Activated CD4-positive, alpha-beta T cell treated with anti-CD3 and anti-CD28 coated beads, Interleukin-2, amount 10 ng/mL, durations not matched to agents 24 days and 14 days (primary cell): Measurements from ENCODE around the gene DYSF. TPM values are rescaled to one million over a fixed set of nuclear protein-coding genes. Genes with fewer than 3 reads are reported as not detected.

Experiments
- DNase-seq: peaks from one replicate; pipeline ENCODE4 v3.0.0; 2022
- H3K27ac Mint-ChIP-seq: one replicate; pipeline ENCODE4 v1.8.0; 2022; ENCODE audit warnings: mild to moderate bottlenecking, mixed read lengths
- H3K27me3 Mint-ChIP-seq: one replicate; pipeline ENCODE4 v1.8.0; 2022; ENCODE audit warnings: mixed read lengths
- H3K36me3 Mint-ChIP-seq: one replicate; pipeline ENCODE4 v1.8.0; 2022; ENCODE audit warnings: low read depth, mild to moderate bottlenecking, mixed read lengths
- H3K4me1 Mint-ChIP-seq: one replicate; pipeline ENCODE4 v1.8.0; 2021; ENCODE audit warnings: mixed read lengths
- H3K4me3 Mint-ChIP-seq: one replicate; pipeline ENCODE4 v1.8.0; 2022; ENCODE audit warnings: mild to moderate bottlenecking, moderate library complexity, mixed read lengths
- H3K9me3 Mint-ChIP-seq: one replicate; pipeline ENCODE4 v1.8.0; 2021; ENCODE audit warnings: mixed read lengths
- intact Hi-C: fragments of 100-400 bp; cut with micrococcal nuclease; formaldehyde crosslinking; loops from one replicate; pipeline ENCODE4 v1.15.1; 2023
- total RNA-seq: library from RNA; stranded (reverse); gene quantifications from 2 replicates; pipeline ENCODE4 v1.2.3, GENCODE V29; 2022

The DYSF gene
- total RNA-seq, 1 donor from 2014 or later, result not detected

DNA sequence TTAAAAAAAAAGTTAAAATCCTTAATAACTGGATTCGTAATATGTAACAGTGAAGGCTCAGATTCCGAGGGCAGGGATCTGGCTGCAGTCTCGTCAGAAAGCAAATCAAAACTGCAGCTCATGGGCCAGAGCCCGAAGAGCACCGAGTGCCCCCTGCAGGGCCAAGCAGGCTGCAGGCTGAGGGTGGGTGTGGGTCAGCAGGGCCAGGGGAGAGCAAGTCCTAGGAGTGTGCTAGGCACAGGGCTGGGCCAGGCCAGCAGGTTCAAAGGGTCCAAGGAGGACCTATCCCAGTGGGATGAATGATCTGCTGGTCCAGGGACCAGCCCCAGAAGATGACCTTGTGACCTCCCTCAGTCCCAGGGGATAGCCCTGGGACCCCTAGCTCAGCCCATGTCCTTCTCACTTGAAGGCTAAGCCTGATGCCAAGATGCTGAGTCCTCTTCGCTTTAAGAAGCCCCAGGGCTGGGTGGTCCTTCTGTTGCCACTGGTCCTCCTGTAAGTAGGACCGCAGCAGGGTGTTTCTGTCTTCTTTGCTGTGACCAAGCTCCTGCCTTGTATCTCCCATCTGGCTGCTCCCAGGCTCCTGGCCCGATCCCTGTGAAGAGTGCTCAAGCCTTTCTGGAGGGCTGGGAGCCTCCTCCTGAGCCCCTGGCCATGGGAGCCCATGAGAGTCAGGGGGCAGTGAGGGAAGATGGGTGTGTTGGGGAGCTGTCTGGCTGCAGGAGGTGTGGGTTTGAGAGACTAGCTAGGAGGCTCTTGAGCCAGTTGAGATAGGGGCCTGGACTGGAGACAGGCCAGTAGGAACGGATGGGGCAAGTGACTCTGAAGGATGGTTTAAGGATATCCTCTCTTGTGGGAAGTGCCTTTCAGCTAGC lies 150.7 kb downstream of the DYSF start:
- no peaks in the 10 kb centered on the region for H3K36me3 Mint-ChIP-seq
- peaks cover 11% of the 10 kb centered on the region for H3K27me3 Mint-ChIP-seq
- no peaks in the 10 kb centered on the region for H3K9me3 Mint-ChIP-seq
- no peak for DNase-seq
- H3K4me1 Mint-ChIP-seq, result peaks cover 20% of the 10 kb centered on the region
- H3K27ac Mint-ChIP-seq, result no peak overlapping the region
- H3K4me3 Mint-ChIP-seq, result peak overlapping the region; percentile 9
- intact Hi-C loops, result no loop called here

DNA sequence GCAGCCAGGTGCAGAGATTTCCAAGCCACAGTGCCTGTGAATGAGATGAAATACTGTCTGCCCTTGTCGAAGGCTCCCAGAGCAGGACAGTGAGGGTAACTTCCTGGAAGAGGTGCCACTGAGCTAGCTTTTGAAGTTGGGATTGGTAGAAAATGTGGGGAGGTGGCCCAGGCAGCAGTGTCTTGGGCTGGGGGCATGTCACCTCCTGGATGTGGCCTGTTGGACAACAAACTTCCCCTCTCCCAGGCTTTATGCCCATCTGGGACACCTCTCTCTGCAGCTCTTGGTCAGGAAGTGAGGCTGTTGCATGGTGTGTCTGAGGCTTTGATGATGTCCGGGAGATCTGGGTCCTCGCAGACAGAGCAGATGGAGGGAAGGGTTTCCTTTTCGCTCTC lies 151.4 kb downstream of the DYSF start:
- DNase-seq, result no peak
- peak overlapping the region; percentile 9 for H3K4me3 Mint-ChIP-seq
- peaks cover 11% of the 10 kb centered on the region for H3K27me3 Mint-ChIP-seq
- no peaks in the 10 kb centered on the region for H3K36me3 Mint-ChIP-seq
- H3K27ac Mint-ChIP-seq, result no peak overlapping the region
- H3K9me3 Mint-ChIP-seq, result no peaks in the 10 kb centered on the region
- intact Hi-C loops, result no loop called here
- H3K4me1 Mint-ChIP-seq, result peaks cover 20% of the 10 kb centered on the region

DNA sequence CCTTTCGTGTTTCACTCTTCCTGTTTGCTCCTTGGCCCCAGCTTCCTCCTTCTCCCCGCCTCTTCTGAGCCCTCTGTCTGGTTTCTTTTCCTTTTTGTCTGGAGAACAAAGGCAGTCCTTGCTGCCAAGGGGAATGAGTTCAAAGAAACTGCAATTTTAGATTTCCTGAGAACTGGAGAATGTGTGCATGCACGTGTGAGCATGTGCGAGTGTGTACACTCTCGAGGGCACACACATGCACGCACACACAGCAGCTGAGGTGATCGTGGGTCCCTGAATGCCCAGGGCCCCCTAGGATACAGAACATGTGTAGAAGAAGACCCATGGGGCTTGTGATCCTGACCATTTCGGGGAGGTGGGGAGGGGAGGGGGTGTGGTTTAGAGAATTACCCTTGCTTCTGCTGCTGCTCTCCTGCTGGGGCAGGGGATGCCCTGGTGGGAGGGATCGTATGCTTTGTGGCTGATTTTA lies 151.8 kb downstream of the DYSF start:
- H3K4me1 Mint-ChIP-seq, result peaks cover 20% of the 10 kb centered on the region
- H3K27ac Mint-ChIP-seq, result no peak overlapping the region
- intact Hi-C loops, result no loop called here
- no peak for DNase-seq
- H3K36me3 Mint-ChIP-seq, result no peaks in the 10 kb centered on the region
- H3K27me3 Mint-ChIP-seq, result peaks cover 11% of the 10 kb centered on the region
- H3K4me3 Mint-ChIP-seq, result peak overlapping the region; percentile 9
- H3K9me3 Mint-ChIP-seq, result no peaks in the 10 kb centered on the region

DNA sequence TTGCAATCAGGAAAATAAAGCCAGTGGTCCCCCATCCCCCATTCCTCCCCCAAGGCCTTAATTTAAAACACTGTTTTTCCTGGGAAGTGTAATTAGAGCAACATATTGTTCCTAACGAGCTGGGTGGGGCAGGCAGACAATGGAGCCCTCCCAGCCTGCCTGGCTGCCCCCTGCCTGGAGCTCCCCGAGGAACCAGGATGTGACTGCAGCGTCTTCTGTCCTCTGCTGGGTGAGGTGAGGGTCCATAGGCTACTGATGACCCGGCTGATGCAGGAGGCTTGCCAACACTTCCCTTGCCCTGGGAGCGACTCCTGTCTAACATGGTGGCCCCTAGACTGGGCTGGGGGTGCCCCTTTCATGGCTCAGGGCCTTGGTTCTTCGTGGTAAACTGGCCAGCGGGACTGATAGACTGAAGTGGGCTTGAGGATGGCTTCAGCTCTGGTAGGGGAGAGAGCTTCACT lies 152.4 kb downstream of the DYSF start:
- no peaks in the 10 kb centered on the region for H3K9me3 Mint-ChIP-seq
- peaks cover 20% of the 10 kb centered on the region for H3K4me1 Mint-ChIP-seq
- no peaks in the 10 kb centered on the region for H3K36me3 Mint-ChIP-seq
- no peak overlapping the region for H3K27ac Mint-ChIP-seq
- no peak for DNase-seq
- no peak overlapping the region for H3K4me3 Mint-ChIP-seq
- intact Hi-C loops, result no loop called here
- peaks cover 11% of the 10 kb centered on the region for H3K27me3 Mint-ChIP-seq

DNA sequence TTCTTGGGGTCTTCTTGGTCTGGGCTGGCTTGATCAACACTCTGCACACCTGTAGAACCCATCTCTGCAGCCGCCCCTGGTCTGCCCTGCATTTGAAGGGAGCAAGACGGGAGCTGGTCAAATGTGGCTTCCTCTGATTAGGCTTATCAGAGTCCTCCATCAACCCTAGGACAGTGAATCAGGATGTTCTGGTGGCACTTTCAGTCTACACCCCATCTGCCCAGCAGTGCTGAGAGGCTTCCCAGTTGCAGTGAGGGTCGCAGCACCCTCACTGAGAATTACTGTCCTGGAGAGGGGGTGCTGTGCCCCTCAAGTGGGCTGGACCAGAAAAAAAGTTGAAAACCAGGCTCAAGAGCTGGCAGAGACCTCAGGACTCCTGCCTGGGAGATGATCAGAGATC lies 152.9 kb downstream of the DYSF start:
- DNase-seq, result no peak
- Mint-ChIP-seq H3K27ac (no peak overlapping the region), H3K4me3 (no peak overlapping the region), H3K4me1 (peaks cover 20% of the 10 kb centered on the region), H3K9me3 (no peaks in the 10 kb centered on the region), H3K36me3 (no peaks in the 10 kb centered on the region), H3K27me3 (peaks cover 11% of the 10 kb centered on the region)
- intact Hi-C loops, result no loop called here

DNA sequence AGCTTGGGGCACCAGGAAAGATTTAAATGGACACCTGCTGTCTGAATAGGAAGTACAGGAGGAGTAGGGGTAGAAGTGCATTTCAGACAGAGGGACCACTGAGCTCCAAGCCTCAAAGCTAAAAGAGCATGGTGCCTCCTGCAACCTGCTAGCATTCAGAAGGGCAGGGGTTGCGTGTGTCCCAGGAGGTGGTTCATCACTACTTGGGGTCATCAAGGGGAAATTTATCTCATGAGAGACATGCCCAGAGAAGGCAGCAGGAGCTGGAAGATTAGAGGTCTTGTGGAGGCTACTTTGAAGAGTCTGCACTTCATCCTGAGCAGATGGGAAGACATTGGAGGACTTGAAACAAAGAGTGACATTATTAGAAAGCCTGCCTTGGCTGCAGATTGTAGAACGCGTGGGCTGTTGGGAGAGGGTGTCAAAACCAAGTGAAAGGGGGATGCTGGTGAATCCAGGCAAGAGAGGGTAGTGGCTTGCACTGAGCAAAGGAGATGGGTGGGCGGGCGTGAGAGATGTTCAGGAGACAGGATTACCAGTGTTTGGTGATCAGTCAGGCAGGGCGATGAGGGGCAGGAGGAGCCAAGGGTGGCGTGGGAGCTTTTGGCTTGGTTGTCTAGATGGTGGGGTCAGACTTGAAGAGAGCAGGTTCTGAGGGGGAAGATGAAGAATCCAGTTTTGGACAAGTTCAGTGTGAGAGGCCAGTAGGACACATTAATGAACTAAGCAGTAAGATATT lies 154.0 kb downstream of the DYSF start:
- Mint-ChIP-seq H3K27ac (no peak overlapping the region), H3K9me3 (no peaks in the 10 kb centered on the region), H3K36me3 (no peaks in the 10 kb centered on the region), H3K27me3 (peaks cover 10% of the 10 kb centered on the region), H3K4me3 (no peak overlapping the region), H3K4me1 (peaks cover 19% of the 10 kb centered on the region)
- no peak for DNase-seq
- intact Hi-C loops, result no loop called here

DNA sequence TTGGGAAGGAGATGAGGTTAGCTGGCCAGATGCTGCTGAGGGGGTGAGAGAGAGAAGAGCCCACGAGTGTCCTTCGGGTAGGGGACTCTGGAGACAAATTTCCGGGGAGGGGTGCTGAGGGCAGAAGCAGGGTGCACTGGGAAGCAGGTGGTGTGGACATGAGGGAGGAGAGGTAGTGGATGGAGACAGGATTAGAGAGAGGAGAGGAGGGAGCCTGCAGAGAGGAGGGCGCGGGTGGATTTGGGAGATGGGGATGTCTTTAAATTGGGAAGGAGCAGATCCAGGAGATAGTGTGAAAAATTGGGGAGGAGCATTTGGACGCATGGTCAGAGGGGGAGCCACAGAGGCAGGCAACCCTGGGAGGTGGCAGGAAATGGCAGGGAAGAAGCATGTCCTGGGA lies 154.7 kb downstream of the DYSF start:
- H3K27ac Mint-ChIP-seq, result no peak overlapping the region
- H3K4me3 Mint-ChIP-seq, result no peak overlapping the region
- peaks cover 9% of the 10 kb centered on the region for H3K27me3 Mint-ChIP-seq
- H3K9me3 Mint-ChIP-seq, result no peaks in the 10 kb centered on the region
- no peak for DNase-seq
- intact Hi-C loops, result no loop called here
- H3K36me3 Mint-ChIP-seq, result no peaks in the 10 kb centered on the region
- H3K4me1 Mint-ChIP-seq, result peaks cover 17% of the 10 kb centered on the region

DNA sequence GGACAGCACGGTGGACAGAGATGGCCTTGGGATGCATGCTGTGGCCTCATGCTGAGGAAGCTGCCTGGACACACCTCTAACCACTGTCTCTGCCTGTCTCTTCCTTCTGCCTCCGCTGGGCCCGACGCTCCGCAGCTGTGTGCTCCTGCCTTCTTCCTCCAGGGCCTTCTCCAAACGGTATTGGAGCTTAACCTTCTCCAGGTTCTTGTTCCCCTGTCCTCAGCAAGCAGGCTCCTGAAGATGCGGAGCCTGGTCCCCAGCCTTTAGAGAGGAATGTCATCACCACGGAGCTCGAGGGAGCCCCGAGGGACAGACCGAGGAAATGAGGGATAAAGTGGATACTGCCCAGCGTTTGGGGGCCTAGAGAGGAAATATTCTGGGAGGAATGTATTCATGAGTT lies 155.1 kb downstream of the DYSF start:
- peaks cover 13% of the 10 kb centered on the region for H3K4me1 Mint-ChIP-seq
- H3K9me3 Mint-ChIP-seq, result no peaks in the 10 kb centered on the region
- H3K27ac Mint-ChIP-seq, result no peak overlapping the region
- H3K4me3 Mint-ChIP-seq, result no peak overlapping the region
- intact Hi-C loops, result no loop called here
- no peaks in the 10 kb centered on the region for H3K36me3 Mint-ChIP-seq
- H3K27me3 Mint-ChIP-seq, result peaks cover 9% of the 10 kb centered on the region
- DNase-seq, result no peak

DNA sequence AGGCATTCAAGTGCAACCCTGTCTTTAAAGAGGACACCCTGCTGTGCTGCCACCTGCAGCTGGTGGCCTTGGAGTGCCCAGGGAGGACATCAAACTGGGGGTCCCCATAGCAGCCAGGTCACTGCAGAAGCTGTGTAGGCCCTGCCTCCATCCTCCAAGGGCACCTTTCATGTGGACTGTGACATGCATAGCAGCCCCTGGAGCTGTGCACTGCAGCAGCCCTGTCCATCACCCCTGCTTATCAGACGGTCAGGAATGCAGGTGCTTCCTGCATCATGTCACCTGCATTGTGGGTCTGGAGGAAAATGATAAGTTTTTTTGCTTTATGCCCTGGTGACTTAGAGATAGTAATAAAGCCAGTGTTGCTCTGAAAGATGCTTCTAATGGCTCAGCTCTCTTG lies 155.7 kb downstream of the DYSF start:
- Mint-ChIP-seq H3K9me3 (no peaks in the 10 kb centered on the region), H3K36me3 (no peaks in the 10 kb centered on the region), H3K4me3 (no peak overlapping the region), H3K27me3 (peaks cover 9% of the 10 kb centered on the region), H3K4me1 (peaks cover 10% of the 10 kb centered on the region), H3K27ac (no peak overlapping the region)
- DNase-seq, result no peak
- intact Hi-C loops, result no loop called here

DNA sequence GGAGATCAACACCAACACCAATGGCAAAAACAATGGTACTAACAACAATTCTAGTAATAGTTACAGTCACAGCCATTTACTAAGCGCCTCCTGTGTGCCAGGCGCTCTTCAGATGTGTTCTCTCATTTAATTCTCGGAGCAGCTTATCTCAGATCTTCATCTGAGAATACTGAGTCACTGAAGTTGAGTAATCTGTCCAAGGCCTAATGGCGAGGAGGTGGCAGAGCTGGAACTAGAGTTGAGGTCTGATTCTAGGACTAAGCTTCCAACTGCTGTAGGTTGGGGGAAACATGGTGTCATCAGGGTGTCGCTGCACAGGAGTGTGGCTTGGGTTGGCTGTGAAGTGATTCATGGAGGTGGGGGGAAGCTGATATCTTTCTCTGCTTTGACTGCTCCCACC lies 156.1 kb downstream of the DYSF start:
- no peak for DNase-seq
- H3K27ac Mint-ChIP-seq, result no peak overlapping the region
- H3K4me1 Mint-ChIP-seq, result peaks cover 8% of the 10 kb centered on the region
- no peaks in the 10 kb centered on the region for H3K9me3 Mint-ChIP-seq
- peaks cover 9% of the 10 kb centered on the region for H3K27me3 Mint-ChIP-seq
- H3K4me3 Mint-ChIP-seq, result no peak overlapping the region
- intact Hi-C loops, result no loop called here
- no peaks in the 10 kb centered on the region for H3K36me3 Mint-ChIP-seq

DNA sequence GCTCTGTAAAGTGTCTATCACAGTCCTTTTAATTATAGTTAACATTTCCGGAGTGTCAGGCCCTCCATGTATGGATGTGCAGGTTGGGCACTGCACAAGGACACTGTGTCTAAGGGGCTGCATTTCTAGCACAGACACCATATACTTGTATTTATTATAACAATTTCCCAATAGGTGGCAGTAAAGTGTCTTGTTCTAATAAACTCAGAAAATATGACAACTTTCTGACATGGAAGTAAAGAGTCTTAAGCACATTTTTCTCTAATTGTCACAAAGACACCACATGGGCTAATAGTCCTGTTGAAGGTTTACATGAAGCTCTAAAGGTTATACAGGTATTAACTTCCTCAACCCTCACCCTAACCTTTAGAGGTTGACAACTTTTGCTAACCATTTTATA lies 156.6 kb downstream of the DYSF start:
- Mint-ChIP-seq H3K27ac (no peak overlapping the region), H3K4me3 (no peak overlapping the region), H3K36me3 (no peaks in the 10 kb centered on the region), H3K27me3 (peaks cover 6% of the 10 kb centered on the region), H3K4me1 (peaks cover 2% of the 10 kb centered on the region), H3K9me3 (no peaks in the 10 kb centered on the region)
- intact Hi-C loops, result no loop called here
- no peak for DNase-seq

DNA sequence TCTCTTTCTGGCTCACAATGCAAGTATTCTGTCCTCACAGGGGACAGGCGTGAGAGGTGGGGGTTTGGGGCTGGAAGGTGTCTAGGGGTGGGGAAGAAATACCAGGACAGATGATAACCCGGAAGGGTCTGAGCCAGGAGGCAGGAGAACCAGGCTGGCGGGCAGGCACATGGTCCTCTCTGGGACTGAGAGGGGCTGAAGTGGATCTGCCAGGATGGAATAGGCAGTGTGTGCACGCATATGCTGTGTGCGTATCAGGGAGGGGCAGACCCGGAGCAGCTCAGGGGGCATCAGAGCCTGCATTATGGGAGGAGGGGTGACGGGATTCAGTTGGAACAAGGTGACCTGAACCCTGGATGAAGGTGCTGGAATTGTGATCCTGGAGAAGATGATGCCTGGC lies 157.3 kb downstream of the DYSF start:
- Mint-ChIP-seq H3K27ac (no peak overlapping the region), H3K4me3 (no peak overlapping the region), H3K9me3 (no peaks in the 10 kb centered on the region), H3K36me3 (no peaks in the 10 kb centered on the region), H3K4me1 (no peaks in the 10 kb centered on the region), H3K27me3 (peaks cover 3% of the 10 kb centered on the region)
- no peak for DNase-seq
- intact Hi-C loops, result no loop called here

DNA sequence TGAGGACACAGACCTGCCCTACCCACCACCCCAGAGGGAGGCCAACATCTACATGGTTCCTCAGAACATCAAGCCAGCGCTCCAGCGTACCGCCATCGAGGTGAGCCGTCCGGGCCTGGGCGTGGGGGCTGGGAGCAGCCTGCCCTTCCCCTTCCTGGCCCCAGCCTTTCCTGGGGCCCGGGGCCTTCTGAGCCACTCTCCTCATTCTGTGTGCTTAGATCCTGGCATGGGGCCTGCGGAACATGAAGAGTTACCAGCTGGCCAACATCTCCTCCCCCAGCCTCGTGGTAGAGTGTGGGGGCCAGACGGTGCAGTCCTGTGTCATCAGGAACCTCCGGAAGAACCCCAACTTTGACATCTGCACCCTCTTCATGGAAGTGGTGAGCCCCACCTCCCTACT lies 157.9 kb downstream of the DYSF start:
- H3K36me3 Mint-ChIP-seq, result no peaks in the 10 kb centered on the region
- intact Hi-C loops, result no loop called here
- H3K27ac Mint-ChIP-seq, result no peak overlapping the region
- no peaks in the 10 kb centered on the region for H3K9me3 Mint-ChIP-seq
- no peaks in the 10 kb centered on the region for H3K4me1 Mint-ChIP-seq
- H3K4me3 Mint-ChIP-seq, result no peak overlapping the region
- DNase-seq, result no peak
- peaks cover 1% of the 10 kb centered on the region for H3K27me3 Mint-ChIP-seq

DNA sequence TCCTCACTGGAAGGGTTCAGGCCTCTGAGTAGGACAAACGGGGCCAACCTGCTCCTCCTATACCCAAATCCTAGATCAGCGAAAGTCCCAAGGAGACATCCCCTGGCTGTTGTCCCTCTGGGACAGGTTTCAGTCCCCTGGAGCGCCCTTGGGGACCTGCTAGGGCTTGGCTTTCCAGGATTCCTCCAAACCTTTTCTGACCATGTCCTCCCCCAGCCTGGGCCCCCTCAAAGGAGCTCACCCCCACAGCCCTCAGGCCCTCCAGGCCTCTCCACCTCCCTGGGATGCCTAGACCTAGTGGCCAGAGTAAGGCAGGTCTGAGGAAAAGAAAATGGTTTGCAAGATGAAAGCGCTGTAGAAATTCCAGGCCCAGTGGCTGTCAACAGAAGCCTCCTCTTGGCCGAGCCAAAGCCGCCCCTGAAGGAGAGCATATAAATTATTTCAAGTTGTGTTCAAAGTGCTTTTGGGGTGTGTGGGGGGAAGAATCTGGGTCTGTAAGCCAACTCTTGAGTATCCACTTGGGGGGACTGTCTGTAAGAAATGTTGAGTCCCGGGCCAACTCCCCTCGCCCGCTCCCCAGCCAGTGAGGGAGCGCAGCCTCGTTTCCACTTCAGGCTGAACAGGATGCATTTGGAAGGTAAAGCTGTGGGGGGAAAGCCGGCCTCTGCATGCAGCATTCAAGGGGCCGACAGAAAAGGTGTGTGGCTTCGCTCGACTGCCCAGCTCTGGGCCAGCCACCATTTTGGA lies 158.6 kb downstream of the DYSF start:
- intact Hi-C loops, result no loop called here
- H3K4me1 Mint-ChIP-seq, result no peaks in the 10 kb centered on the region
- H3K36me3 Mint-ChIP-seq, result no peaks in the 10 kb centered on the region
- no peak for DNase-seq
- no peaks in the 10 kb centered on the region for H3K27me3 Mint-ChIP-seq
- H3K4me3 Mint-ChIP-seq, result no peak overlapping the region
- H3K9me3 Mint-ChIP-seq, result no peaks in the 10 kb centered on the region
- no peak overlapping the region for H3K27ac Mint-ChIP-seq
